ENCODE measurements around the gene LRP1. TPM values are rescaled to one million over a fixed set of nuclear protein-coding genes. Genes with fewer than 3 reads are reported as not detected.

Gene LRP1
- polyA plus RNA-seq, 1 experiment: 117 TPM

GRCh38 chr12:57142121-57142520 lies 13.8 kb downstream of the LRP1 start:
- CTCF ChIA-PET: interaction anchor here (1.0 to 1.9 kb wide), 3 partner anchors 10 to 30 kb away, joined by 3 to 6 read pairs (median 4); no protein-coding TSS in a partner anchor
- no peak for DNase-seq (ENCODE audit: low read depth)
- POLR2A ChIA-PET: no interaction called here

GRCh38 chr12:57142727-57143126 lies 14.4 kb downstream of the LRP1 start:
- no peak for DNase-seq (ENCODE audit: low read depth)
- TF ChIP-seq CTCF (IDR thresholded peaks at IDR 0.05; ENCODE audit: insufficient read depth, low read depth, low read length): no peak
- no peaks in the 10 kb centered on the region for H3K27me3 ChIP-seq (ENCODE audit: control insufficient read depth, insufficient read depth, low read length)
- POLR2A ChIA-PET: no interaction called here
- no peak overlapping the region for H3K4me3 ChIP-seq (ENCODE audit: low read depth, low read length)
- H3K36me3 ChIP-seq (ENCODE audit: control insufficient read depth, insufficient read depth, low read length): peaks cover 64% of the 10 kb centered on the region
- CTCF ChIA-PET: interaction anchor here (1.0 kb wide), 1 partner anchor 11 kb away, joined by 3 read pairs; no protein-coding TSS in a partner anchor

More at GRCh38 chr12:57142121-57142520, 13.8 kb downstream of the LRP1 start:
- Histone ChIP-seq H3K27me3 (ENCODE audit: control insufficient read depth, insufficient read depth, low read length) (no peaks in the 10 kb centered on the region), H3K4me3 (ENCODE audit: low read depth, low read length) (no peak overlapping the region), H3K36me3 (ENCODE audit: control insufficient read depth, insufficient read depth, low read length) (peaks cover 61% of the 10 kb centered on the region)
- TF ChIP-seq CTCF (IDR thresholded peaks at IDR 0.05; ENCODE audit: insufficient read depth, low read depth, low read length): no peak

GRCh38 chr12:57143454-57143853 lies 15.2 kb downstream of the LRP1 start:
- peaks cover 64% of the 10 kb centered on the region for H3K36me3 ChIP-seq (ENCODE audit: control insufficient read depth, insufficient read depth, low read length)
- H3K4me3 ChIP-seq (ENCODE audit: low read depth, low read length): no peak overlapping the region
- no peak for DNase-seq (ENCODE audit: low read depth)
- ChIA-PET POLR2A (no interaction called here), CTCF (no interaction called here)
- no peak for TF ChIP-seq CTCF (IDR thresholded peaks at IDR 0.05; ENCODE audit: insufficient read depth, low read depth, low read length)
- no peaks in the 10 kb centered on the region for H3K27me3 ChIP-seq (ENCODE audit: control insufficient read depth, insufficient read depth, low read length)

GRCh38 chr12:57145460-57146059 lies 17.3 kb downstream of the LRP1 start:
- Histone ChIP-seq H3K36me3 (ENCODE audit: control insufficient read depth, insufficient read depth, low read length) (peaks cover 60% of the 10 kb centered on the region), H3K27me3 (ENCODE audit: control insufficient read depth, insufficient read depth, low read length) (no peaks in the 10 kb centered on the region), H3K4me3 (ENCODE audit: low read depth, low read length) (no peak overlapping the region)
- DNase-seq (ENCODE audit: low read depth): no peak
- TF ChIP-seq CTCF (IDR thresholded peaks at IDR 0.05; ENCODE audit: insufficient read depth, low read depth, low read length): no peak
- CTCF ChIA-PET: interaction anchor here (0.6 to 5.0 kb wide), 9 partner anchors 10 to 548 kb away, joined by 3 to 23 read pairs (median 4); partner anchors contain the start of gene STAT6
- POLR2A ChIA-PET: no interaction called here

GRCh38 chr12:57146092-57146491 lies 17.8 kb downstream of the LRP1 start:
- H3K27me3 ChIP-seq (ENCODE audit: control insufficient read depth, insufficient read depth, low read length): no peaks in the 10 kb centered on the region
- ChIA-PET POLR2A (no interaction called here), CTCF (interaction anchor here (0.8 to 5.0 kb wide), 9 partner anchors 11 to 67 kb away, joined by 3 to 23 read pairs (median 6); partner anchors contain the start of genes LRP1 and STAT6)
- H3K36me3 ChIP-seq (ENCODE audit: control insufficient read depth, insufficient read depth, low read length): peaks cover 57% of the 10 kb centered on the region
- DNase-seq (ENCODE audit: low read depth): no peak
- H3K4me3 ChIP-seq (ENCODE audit: low read depth, low read length): no peak overlapping the region
- TF ChIP-seq CTCF (IDR thresholded peaks at IDR 0.05; ENCODE audit: insufficient read depth, low read depth, low read length): no peak
